ENCODE measurements around the gene KCNMB2.

- TF ChIP-seq EZH2phosphoT487 (IDR thresholded peaks at IDR 0.05; ENCODE audit: insufficient read depth, low read depth): no peak
- no peak for TF ChIP-seq EZH2 (IDR thresholded peaks at IDR 0.05; ENCODE audit: insufficient read depth, poor library complexity, severe bottlenecking)
Observed at GRCh38 chr3:178560759-178561158, 24.5 kb downstream of the KCNMB2 start.

All from GM23248 (cell line).